HEK293 (cell line): ENCODE data around the gene WDR53.

Source experiments
- CTCF ChIA-PET: fragments of 350-600 bp; formaldehyde crosslinking; extraction: SDS; loops from one replicate; lab custom pipeline; 2021; ENCODE audit warnings: antibody characterized with exemption; lab: Yijun Ruan, JAX
- POLR2A ChIA-PET: fragments of 300-600 bp; formaldehyde crosslinking; extraction: SDS; loops from one replicate; lab custom pipeline; 2020; ENCODE audit warnings: antibody characterized with exemption, inconsistent platforms; lab: Yijun Ruan, JAX
- H3K27ac ChIP-seq: fragments of 200-500 bp; sonication (Bioruptor generic); 2 replicates; pipeline ENCODE4 v1.5.1; 2014; ENCODE audit warnings: low read depth, low read length, control low read depth, inconsistent platforms; ENCODE audit errors: extremely low read depth
- H3K36me3 ChIP-seq, 2 experiments: fragments of 200-500 bp in 1 of 2; sonication (Bioruptor generic) in 1 of 2; 1 replicate in 1 of 2; 2 replicates in 1 of 2; pipeline ENCODE4 v1.5.1; 2014 to 2017; ENCODE audit warnings: inconsistent platforms in 2 of 2, low read length in 2 of 2; ENCODE audit not compliant: control insufficient read depth in 2 of 2, insufficient read depth in 1 of 2
- H3K4me1 ChIP-seq: fragments of 200-500 bp; sonication (Bioruptor generic); 2 replicates; pipeline ENCODE4 v1.5.1; 2014; ENCODE audit warnings: mild to moderate bottlenecking, low read length, inconsistent platforms; ENCODE audit not compliant: control insufficient read depth, insufficient read depth
- H3K4me3 ChIP-seq: 2 replicates; pipeline ENCODE4 v1.5.1; 2011; ENCODE audit warnings: low read depth, mild to moderate bottlenecking, control low read depth, low read length, moderate library complexity
- H3K9me3 ChIP-seq: fragments of 200-500 bp; sonication (Bioruptor generic); 2 replicates; pipeline ENCODE4 v1.5.1; 2014; ENCODE audit warnings: low read depth, low read length, inconsistent platforms; ENCODE audit not compliant: control insufficient read depth, insufficient read depth
- BCL6B ChIP-seq: fragments of 450-650 bp; formaldehyde crosslinking; IDR thresholded peaks from 2 replicates; pipeline ENCODE4 v1.5.1; 2017; ENCODE audit warnings: missing biosample characterization, missing genetic modification characterization
- CTCF ChIP-seq: fragments of 450-650 bp; formaldehyde crosslinking; IDR thresholded peaks from 2 replicates; pipeline ENCODE4 v1.5.1; 2016; ENCODE audit warnings: missing biosample characterization, missing genetic modification characterization
- HOXA7 ChIP-seq: sonication (generic); formaldehyde crosslinking; IDR thresholded peaks from 2 replicates; pipeline ENCODE4 v1.8.1; 2022; ENCODE audit warnings: missing genetic modification reagents, borderline replicate concordance
- KLF1 ChIP-seq: fragments of 450-650 bp; formaldehyde crosslinking; IDR thresholded peaks from 2 replicates; pipeline ENCODE4 v1.5.1; 2016; ENCODE audit warnings: missing biosample characterization, missing genetic modification characterization
- RBAK ChIP-seq: fragments of 450-650 bp; formaldehyde crosslinking; IDR thresholded peaks from 2 replicates; pipeline ENCODE4 v1.5.1; 2016; ENCODE audit warnings: missing biosample characterization, missing genetic modification characterization
- SP3 ChIP-seq: fragments of 450-650 bp; formaldehyde crosslinking; IDR thresholded peaks from 2 replicates; pipeline ENCODE4 v1.5.1; 2016; ENCODE audit warnings: missing biosample characterization, missing genetic modification characterization
- ZFP37 ChIP-seq: fragments of 450-650 bp; formaldehyde crosslinking; IDR thresholded peaks from 2 replicates; pipeline ENCODE4 v1.5.1; 2016; ENCODE audit warnings: missing biosample characterization, missing genetic modification characterization
- ZFP41 ChIP-seq: fragments of 450-650 bp; formaldehyde crosslinking; IDR thresholded peaks from 2 replicates; pipeline ENCODE4 v1.5.1; 2016; ENCODE audit warnings: missing biosample characterization, missing genetic modification characterization, borderline replicate concordance
- ZNF133 ChIP-seq: fragments of 450-650 bp; formaldehyde crosslinking; IDR thresholded peaks from 2 replicates; pipeline ENCODE4 v1.5.1; 2016; ENCODE audit warnings: missing biosample characterization, missing genetic modification characterization
- ZNF138 ChIP-seq: fragments of 450-650 bp; formaldehyde crosslinking; IDR thresholded peaks from 2 replicates; pipeline ENCODE4 v1.5.1; 2016; ENCODE audit warnings: missing biosample characterization, missing genetic modification characterization, borderline replicate concordance
- ZNF169 ChIP-seq: fragments of 450-650 bp; formaldehyde crosslinking; IDR thresholded peaks from 2 replicates; pipeline ENCODE4 v1.5.1; 2016; ENCODE audit warnings: missing biosample characterization, missing genetic modification characterization
- ZNF184 ChIP-seq: fragments of 450-650 bp; IDR thresholded peaks from 2 replicates; pipeline ENCODE4 v1.5.1; 2018; ENCODE audit warnings: missing biosample characterization, mild to moderate bottlenecking, missing genetic modification characterization
- ZNF221 ChIP-seq: fragments of 450-650 bp; formaldehyde crosslinking; IDR thresholded peaks from 2 replicates; pipeline ENCODE4 v1.5.1; 2017; ENCODE audit warnings: missing biosample characterization, missing genetic modification characterization, borderline replicate concordance
- ZNF610 ChIP-seq: fragments of 450-650 bp; formaldehyde crosslinking; IDR thresholded peaks from 2 replicates; pipeline ENCODE4 v1.5.1; 2016; ENCODE audit warnings: missing biosample characterization, missing genetic modification characterization, borderline replicate concordance
- ZNF623 ChIP-seq: fragments of 450-650 bp; formaldehyde crosslinking; IDR thresholded peaks from 2 replicates; pipeline ENCODE4 v1.5.1; 2016; ENCODE audit warnings: missing biosample characterization, missing genetic modification characterization
- ZNF654 ChIP-seq: fragments of 450-650 bp; formaldehyde crosslinking; IDR thresholded peaks from 2 replicates; pipeline ENCODE4 v1.5.1; 2016; ENCODE audit warnings: low read depth, missing biosample characterization, missing genetic modification characterization
- ZSCAN30 ChIP-seq: fragments of 450-650 bp; IDR thresholded peaks from 2 replicates; pipeline ENCODE4 v1.5.1; 2018; ENCODE audit warnings: missing biosample characterization, mild to moderate bottlenecking, missing genetic modification characterization, moderate library complexity
- TF ChIP-seq, protein P1 (sequence below): fragments of 450-650 bp; formaldehyde crosslinking; IDR thresholded peaks from 2 replicates; pipeline ENCODE4 v1.5.1; 2016; ENCODE audit warnings: missing biosample characterization, missing genetic modification characterization
- TF ChIP-seq, protein P2 (sequence below): fragments of 450-650 bp; formaldehyde crosslinking; optimal IDR thresholded peaks from 2 replicates; pipeline ENCODE3; 2016; ENCODE audit warnings: missing biosample characterization, mild to moderate bottlenecking, missing genetic modification characterization
- TF ChIP-seq, protein P3 (sequence below): fragments of 450-650 bp; formaldehyde crosslinking; IDR thresholded peaks from 2 replicates; pipeline ENCODE4 v1.5.1; 2017; ENCODE audit warnings: missing biosample characterization, missing genetic modification characterization
- TF ChIP-seq, protein P4 (sequence below): fragments of 450-650 bp; formaldehyde crosslinking; IDR thresholded peaks from 2 replicates; pipeline ENCODE4; 2016; ENCODE audit warnings: missing biosample characterization, missing genetic modification characterization

The WDR53 gene

GRCh38 chr3:196528639-196529233, 39.6 kb downstream of the WDR53 start (continued):
- TF ChIP-seq ZNF221: no peak
- no peak for TF ChIP-seq SP3 (tag by site-specific recombination)
- TF ChIP-seq ZNF138: no peak
- TF ChIP-seq ZNF610: no peak
- no peak for TF ChIP-seq ZNF623 (tag by site-specific recombination)
- TF ChIP-seq, protein P1, sequence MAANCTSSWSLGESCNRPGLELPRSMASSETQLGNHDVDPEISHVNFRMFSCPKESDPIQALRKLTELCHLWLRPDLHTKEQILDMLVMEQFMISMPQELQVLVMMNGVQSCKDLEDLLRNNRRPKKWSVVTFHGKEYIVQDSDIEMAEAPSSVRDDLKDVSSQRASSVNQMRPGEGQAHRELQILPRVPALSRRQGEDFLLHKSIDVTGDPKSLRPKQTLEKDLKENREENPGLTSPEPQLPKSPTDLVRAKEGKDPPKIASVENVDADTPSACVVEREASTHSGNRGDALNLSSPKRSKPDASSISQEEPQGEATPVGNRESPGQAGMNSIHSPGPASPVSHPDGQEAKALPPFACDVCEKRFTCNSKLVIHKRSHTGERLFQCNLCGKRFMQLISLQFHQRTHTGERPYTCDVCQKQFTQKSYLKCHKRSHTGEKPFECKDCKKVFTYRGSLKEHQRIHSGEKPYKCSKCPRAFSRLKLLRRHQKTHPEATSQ: no peak

- Histone ChIP-seq H3K4me3 (no peak overlapping the region), H3K9me3 (no peaks in the 10 kb centered on the region), H3K36me3 (no peaks in the 10 kb centered on the region), H3K4me1 (no peaks in the 10 kb centered on the region), H3K27ac (no peak overlapping the region)
- ChIA-PET CTCF (interaction anchor here (0.7 kb wide), 1 partner anchor 160 kb away, joined by 3 read pairs; no protein-coding TSS in a partner anchor), POLR2A (no interaction called here)
- TF ChIP-seq, protein P2, sequence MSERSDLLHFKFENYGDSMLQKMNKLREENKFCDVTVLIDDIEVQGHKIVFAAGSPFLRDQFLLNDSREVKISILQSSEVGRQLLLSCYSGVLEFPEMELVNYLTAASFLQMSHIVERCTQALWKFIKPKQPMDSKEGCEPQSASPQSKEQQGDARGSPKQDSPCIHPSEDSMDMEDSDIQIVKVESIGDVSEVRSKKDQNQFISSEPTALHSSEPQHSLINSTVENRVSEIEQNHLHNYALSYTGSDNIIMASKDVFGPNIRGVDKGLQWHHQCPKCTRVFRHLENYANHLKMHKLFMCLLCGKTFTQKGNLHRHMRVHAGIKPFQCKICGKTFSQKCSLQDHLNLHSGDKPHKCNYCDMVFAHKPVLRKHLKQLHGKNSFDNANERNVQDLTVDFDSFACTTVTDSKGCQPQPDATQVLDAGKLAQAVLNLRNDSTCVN: no peak
Measured at GRCh38 chr3:196525141-196525540, 43.2 kb downstream of the WDR53 start.

DNA sequence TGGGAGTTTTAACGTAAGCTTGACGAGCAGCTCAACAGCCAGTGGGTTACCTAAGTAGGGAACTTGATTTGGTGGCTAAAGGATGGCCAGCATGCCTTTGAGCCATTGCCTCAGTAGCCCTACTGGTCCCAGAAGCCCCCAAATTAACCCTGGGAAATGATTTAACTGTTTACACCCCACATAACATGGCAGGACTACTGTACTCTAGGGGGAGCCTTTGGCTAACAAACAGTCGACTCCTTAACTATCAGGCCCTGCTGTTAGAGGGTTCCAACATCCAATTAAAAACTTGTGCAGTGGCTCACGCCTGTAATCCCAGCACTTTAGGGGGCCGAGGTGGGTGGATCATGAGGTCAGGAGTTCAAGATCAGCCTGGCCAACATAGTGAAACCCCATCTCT, 43.8 kb downstream of the WDR53 start:
- POLR2A ChIA-PET: no interaction called here
- H3K4me3 ChIP-seq: no peak overlapping the region
- no peak overlapping the region for H3K27ac ChIP-seq
- TF ChIP-seq ZSCAN30 (tag by site-specific recombination) (0 out of 2 replicates have a peak, but pooled peaks have one; percentile 38), ZNF654 (tag by site-specific recombination) (peak; percentile 56), CTCF (tag by site-specific recombination) (peak; percentile 31; the same call in 1 of the 2 replicates)
- TF ChIP-seq, protein P3, sequence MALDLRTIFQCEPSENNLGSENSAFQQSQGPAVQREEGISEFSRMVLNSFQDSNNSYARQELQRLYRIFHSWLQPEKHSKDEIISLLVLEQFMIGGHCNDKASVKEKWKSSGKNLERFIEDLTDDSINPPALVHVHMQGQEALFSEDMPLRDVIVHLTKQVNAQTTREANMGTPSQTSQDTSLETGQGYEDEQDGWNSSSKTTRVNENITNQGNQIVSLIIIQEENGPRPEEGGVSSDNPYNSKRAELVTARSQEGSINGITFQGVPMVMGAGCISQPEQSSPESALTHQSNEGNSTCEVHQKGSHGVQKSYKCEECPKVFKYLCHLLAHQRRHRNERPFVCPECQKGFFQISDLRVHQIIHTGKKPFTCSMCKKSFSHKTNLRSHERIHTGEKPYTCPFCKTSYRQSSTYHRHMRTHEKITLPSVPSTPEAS (tag by site-specific recombination): no peak
- TF ChIP-seq, all 188 proteins: peak for 3
- Histone ChIP-seq H3K4me1 (no peaks in the 10 kb centered on the region), H3K9me3 (no peaks in the 10 kb centered on the region), H3K36me3 (no peaks in the 10 kb centered on the region)
- CTCF ChIA-PET: interaction anchor here (0.6 to 4.4 kb wide), 4 partner anchors 9 to 450 kb away, joined by 3 to 18 read pairs (median 6); partner anchors contain the start of gene SMCO1

- H3K4me3 ChIP-seq: no peak overlapping the region
- H3K4me1 ChIP-seq: no peaks in the 10 kb centered on the region
- H3K9me3 ChIP-seq: no peaks in the 10 kb centered on the region
- ChIA-PET POLR2A (no interaction called here), CTCF (interaction anchor here (0.6 to 4.4 kb wide), 5 partner anchors 9 to 599 kb away, joined by 3 to 18 read pairs (median 5); partner anchors contain the start of gene SMCO1)
- H3K27ac ChIP-seq: no peak overlapping the region
- no peaks in the 10 kb centered on the region for H3K36me3 ChIP-seq
- TF ChIP-seq ZNF184 (tag by site-specific recombination) (no peak), ZFP41 (tag by site-specific recombination) (no peak), BCL6B (tag by site-specific recombination) (no peak), ZFP37 (tag by site-specific recombination) (no peak), RBAK (tag by site-specific recombination) (no peak), HOXA7 (no peak), ZNF169 (no peak), ZNF133 (tag by site-specific recombination) (no peak), KLF1 (tag by site-specific recombination) (no peak), ZNF138 (no peak)
- TF ChIP-seq, protein P4, sequence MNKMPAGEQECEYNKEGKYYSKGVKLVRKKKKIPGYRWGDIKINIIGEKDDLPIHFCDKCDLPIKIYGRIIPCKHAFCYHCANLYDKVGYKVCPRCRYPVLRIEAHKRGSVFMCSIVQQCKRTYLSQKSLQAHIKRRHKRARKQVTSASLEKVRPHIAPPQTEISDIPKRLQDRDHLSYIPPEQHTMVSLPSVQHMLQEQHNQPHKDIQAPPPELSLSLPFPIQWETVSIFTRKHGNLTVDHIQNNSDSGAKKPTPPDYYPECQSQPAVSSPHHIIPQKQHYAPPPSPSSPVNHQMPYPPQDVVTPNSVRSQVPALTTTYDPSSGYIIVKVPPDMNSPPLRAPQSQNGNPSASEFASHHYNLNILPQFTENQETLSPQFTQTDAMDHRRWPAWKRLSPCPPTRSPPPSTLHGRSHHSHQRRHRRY: no peak
Measured at GRCh38 chr3:196523841-196524240, 44.5 kb downstream of the WDR53 start.
